ENCODE measurements around the gene RAE1.

RAE1 gene

DNA sequence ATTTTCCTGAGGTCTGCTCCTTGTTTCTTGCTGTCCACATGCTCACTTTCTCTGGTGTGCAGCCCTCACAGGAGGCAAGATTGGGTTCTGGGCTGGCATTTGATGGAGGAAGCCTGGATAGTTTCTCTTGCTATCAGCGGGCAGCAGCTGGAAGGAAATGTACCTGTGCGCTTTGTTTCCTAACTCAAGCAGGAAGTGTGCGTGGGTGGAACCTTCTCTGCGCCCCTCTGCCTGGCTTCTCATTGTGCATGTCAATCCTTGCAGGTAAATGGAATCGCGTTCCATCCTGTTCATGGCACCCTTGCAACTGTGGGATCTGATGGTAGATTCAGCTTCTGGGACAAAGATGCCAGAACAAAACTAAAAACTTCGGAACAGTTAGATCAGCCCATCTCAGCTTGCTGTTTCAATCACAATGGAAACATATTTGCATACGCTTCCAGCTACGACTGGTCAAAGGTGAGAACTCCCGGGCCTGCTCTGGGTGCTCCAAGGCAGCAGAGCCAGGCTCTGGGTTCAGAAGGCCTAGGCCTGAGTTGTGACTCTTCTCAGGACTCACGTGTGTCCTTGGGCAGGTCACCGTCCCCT is 23.4 kb downstream of the RAE1 start:
- peak; percentile 6 for DNase-seq

DNA sequence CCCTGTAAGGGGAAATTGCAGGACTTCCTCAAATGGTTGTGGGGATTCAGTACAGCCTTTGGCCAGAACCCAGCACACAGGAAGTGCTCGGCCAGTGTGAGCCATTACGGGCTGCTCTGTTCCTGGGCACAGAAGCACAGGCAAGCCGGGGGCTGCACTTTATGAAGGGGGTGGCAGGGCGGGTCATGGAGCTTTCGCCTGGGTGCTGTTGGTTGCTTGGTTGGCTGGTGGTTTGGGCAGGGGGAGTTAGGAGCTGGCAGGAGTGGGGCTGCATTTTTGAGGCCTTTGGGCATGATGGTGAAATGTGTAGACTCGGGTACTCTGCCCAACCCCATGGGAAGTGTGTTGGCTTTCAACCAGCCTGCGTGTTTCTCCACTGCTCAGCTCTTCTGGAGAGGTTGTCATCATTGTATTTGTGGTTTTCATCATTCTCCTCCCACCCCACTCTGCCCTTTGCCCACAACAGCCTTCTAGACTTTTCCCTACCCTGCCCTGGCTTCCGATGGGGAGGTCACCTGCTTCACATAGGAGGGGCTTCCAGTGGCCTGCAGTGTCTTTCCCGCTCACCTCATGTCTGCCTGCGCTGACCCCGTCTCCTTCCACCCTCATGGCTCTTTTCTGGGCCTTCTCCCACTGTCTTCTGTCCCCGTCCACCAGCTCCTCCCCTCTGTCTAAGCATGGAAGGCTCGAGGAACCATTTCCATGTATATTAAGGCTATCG is 24.0 kb downstream of the RAE1 start:
- DNase-seq: no peak

DNA sequence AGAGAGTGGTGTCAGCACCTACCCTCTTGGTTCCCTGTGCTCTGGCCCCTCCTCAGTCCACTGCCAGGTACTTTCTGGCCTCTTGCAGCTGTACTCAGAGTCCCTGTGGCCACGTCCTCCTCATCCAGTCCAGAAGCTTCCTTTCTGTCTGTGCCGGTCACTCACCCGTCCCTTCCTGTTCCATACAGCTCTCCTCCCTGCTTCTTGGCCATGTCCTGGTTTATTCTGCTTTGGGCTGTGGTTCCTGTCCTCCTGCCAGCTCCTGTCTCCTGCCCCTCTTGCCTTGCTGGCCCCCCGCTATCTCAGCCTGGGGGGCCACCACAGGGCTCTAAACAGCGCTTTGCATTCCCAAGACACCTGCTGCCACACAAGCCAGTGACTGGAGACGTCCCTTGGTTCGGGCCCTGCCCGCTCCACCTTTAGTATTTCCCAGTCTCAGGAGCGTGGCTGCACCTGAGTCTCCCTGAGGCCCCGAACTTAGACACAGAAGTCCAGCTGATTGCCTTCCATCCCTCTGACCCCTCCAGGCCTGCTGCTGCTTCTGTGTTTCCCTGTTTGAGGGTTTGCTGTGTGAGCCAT is 24.7 kb downstream of the RAE1 start:
- no peak for DNase-seq

- DNase-seq: no peak
Observed at GRCh38 chr20:57377350-57377749, 26.3 kb downstream of the RAE1 start.

GRCh38 chr20:57378107-57378506 is 27.1 kb downstream of the RAE1 start:
- no peak for DNase-seq

DNA sequence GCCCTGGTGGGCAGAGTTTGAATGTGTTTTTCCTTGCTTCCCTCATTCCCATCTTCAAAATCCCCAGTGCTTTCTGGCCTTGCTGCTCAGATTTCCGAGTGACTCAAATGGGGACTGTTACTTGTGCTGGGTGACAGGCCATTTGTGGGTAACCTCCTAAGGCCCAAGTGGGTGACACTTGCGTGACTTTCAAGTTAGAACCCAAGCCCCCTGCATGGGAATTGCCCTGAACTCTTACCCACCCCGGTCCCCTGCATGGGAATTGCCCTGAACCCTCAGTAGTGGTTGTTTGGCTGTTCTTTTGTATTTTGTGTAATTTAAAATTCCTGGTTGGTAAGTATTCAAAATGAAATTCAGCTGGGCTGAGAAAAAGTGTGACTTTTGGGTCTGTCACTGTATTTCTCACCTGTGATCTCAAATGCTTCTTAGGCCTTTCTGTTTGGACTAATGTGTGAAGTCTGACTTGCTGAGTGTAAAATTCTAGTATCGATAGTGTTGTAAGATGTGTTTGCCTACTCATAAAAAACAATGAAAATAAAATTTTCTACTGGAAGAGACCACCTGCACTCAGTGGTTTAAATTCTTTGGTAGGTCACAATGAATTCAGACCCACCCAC is 27.7 kb downstream of the RAE1 start:
- DNase-seq: no peak

DNA sequence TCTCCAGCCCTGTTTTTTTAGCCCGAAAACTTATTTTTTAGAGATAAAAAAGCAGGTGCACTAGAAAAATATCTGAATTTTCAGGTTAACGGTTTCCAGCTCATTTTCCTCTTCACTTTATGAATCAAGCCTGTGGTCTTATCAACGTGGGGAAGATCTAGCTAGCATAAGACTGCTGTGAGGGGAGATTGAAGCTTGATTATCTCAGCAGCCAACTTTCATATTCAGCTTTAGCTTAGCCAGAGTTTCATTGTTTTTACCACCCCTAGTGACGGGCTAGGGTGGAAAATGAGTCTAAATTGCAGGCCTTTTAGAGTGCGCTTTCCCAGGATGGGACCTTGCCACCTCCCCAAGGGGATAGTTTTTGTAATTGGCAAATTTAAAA is 28.2 kb downstream of the RAE1 start:
- peak; percentile 4 for DNase-seq

GRCh38 chr20:57380081-57380750 is 29.2 kb downstream of the RAE1 start:
- no peak for DNase-seq

GRCh38 chr20:57381596-57382503 is 30.8 kb downstream of the RAE1 start:
- DNase-seq: peak; percentile 89

- DNase-seq: no peak
Observed at GRCh38 chr20:57382516-57382915, 31.5 kb downstream of the RAE1 start.

DNA sequence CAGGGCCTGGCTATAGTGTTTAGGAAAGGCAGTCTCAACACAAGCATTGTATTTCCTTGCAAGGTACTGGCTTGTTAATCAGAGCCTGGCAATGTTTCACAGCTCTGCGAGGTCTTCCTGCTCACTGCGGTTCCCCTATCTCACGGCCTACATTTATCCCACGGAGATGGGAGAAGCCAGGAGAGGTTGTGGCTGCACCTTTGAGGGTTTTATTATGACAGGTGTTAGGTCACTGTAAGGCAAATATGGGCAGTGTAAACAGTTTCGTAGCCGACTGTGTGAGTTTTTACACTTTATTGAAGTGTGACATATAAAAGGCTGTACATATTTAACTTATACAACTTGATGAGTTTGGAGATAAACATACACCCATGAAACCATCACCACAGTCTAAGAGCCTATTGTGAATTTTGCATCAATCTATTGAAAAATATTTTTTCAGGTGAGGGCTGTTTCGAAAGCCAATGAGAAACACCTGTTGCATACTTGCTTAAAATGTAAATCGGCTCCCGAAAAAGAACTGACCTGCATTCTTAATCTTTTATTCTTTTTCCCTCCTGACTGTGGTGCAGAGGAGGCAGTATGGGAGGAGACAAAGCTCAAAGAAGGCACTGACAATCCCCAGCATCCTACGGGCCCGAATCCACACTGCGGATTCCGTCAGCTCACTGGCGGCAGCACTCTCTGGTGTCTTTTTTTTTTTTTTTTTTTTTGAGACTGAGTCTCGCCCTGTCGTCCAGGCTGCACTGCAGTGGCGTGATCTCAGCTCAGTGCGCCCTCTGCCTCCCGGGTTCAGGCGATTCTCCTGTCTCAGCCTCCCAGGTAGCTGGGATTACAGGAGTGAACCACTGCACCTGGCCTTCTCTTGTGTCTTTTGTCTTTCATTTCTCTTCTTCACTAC is 32.6 kb downstream of the RAE1 start:
- DNase-seq: no peak

DNA sequence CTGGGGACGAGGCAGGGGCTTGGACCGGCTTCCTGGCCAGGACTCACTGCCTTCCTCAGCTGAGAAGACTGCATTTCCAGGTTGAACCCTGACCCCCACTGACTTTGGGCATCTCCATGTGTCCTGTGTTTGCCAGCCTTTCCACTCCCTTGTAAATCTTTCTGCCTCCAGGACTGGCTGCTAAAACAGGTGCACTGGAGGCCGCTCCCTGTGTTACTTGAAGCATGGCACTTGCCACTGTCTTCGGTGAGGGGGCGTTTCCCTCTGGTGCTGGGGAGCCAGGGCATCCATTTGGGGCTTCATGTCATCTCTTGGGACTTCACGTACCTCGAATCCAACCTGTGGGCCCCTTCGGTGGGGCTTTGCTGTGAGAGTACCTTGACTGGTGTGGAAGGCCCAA is 33.4 kb downstream of the RAE1 start:
- DNase-seq: no peak

GRCh38 chr20:57384953-57385761 is 34.1 kb downstream of the RAE1 start:
- no peak for DNase-seq

DNA sequence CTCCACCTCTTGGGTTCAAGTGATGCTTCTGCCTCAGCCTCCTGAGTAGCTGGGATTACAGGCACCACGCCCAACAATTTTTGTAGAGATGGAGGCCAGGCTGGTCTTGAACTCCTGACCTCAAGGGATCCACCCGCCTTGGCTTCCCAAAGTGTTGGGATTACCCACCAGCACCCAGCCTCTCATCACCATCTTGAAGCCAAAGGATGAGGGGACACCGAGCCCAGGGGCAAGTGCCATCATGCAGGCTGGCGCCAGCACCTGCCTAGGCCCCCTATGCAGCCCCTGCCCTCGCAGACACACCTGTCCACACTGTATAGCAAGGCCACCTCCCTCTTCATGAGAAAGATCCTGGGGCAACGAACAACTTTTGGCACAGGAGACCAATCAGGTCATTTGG is 34.9 kb downstream of the RAE1 start:
- DNase-seq: no peak

DNA sequence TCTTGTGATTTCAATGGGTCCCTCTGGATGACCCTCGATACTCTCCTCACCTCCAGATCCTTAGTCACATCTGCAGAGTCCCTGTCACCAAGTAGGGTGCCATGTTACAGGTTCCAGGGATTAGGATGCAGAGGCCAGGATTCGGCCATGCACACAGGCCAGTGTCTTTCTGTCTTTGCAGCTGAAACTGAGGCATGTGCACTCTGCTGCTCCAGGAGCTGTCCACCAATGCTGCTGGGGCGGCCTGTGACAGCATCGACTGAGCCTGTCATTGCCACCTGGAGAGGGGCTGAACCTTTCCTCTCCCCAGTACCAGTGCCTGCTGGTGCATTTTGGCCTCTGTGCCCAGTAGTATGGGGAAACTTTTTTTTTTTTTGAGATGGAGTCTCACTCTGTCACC is 35.7 kb downstream of the RAE1 start:
- no peak for DNase-seq

- DNase-seq: no peak
Observed at GRCh38 chr20:57387463-57387862, 36.4 kb downstream of the RAE1 start.

- DNase-seq: no peak
Observed at GRCh38 chr20:57387945-57388371, 36.9 kb downstream of the RAE1 start.

DNA sequence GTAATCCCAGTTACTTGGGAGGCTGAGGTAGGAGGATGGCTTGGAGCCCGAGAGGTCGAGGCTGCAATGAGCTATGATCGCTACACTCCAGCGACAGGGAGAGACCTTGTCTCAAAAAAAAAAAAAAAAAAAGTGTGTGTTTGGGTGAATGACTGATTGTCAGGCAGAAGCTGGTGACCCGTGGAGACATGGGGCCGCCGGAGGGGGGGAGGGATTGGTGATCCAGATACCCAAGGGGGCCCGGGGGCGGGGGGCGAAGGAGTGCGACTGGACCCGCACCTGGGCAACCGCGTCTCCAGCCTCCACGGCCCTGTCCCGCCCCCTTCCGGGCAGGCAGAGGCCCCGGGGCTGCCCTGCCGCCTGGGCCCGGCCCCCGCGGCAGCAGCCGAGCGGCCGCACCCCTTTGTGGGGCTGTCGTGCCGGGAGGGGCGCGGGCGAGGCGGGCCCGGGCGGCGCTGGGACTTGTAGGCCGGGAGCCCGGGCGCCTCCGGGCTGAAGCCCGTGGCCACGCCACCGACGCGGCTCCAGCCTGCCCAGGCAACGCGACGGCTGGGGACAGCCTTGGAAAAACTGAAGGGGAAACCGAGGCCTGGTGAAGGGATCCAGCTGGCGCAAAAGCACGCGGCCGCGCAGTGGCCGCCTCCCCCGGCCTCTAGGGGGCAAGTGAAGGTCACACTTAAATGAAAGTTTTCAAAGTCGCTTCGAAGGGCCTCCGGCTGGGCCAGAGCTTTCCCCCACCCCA is 38.1 kb downstream of the RAE1 start:
- peak; percentile 81 for DNase-seq

GRCh38 chr20:57389695-57390603 is 38.9 kb downstream of the RAE1 start:
- no peak for DNase-seq
